MM.1S (cell line): ENCODE measurements around the gene C14orf39.

Source experiments
- EZH2 ChIP-seq: fragments of 300-600 bp; sonication (generic); optimal IDR thresholded peaks from 2 replicates; pipeline ENCODE3; 2017; ENCODE audit warnings: low read depth, mild to moderate bottlenecking, antibody characterized with exemption, low read length, mixed read lengths
- EZH2phosphoT487 ChIP-seq: fragments of 300-600 bp; sonication (generic); IDR thresholded peaks from 2 replicates; pipeline ENCODE4 v1.6.1; 2018; ENCODE audit warnings: antibody characterized with exemption, low read length
- TF ChIP-seq, protein P1 (sequence below): fragments of 300-600 bp; sonication (generic); IDR thresholded peaks from 2 replicates; pipeline ENCODE4 v1.5.1; 2016; ENCODE audit warnings: antibody characterized with exemption, low read length, mixed read lengths

GRCh38 chr14:60488175-60488574 lies 2.3 kb upstream of the C14orf39 start:
- TF ChIP-seq, protein P1, sequence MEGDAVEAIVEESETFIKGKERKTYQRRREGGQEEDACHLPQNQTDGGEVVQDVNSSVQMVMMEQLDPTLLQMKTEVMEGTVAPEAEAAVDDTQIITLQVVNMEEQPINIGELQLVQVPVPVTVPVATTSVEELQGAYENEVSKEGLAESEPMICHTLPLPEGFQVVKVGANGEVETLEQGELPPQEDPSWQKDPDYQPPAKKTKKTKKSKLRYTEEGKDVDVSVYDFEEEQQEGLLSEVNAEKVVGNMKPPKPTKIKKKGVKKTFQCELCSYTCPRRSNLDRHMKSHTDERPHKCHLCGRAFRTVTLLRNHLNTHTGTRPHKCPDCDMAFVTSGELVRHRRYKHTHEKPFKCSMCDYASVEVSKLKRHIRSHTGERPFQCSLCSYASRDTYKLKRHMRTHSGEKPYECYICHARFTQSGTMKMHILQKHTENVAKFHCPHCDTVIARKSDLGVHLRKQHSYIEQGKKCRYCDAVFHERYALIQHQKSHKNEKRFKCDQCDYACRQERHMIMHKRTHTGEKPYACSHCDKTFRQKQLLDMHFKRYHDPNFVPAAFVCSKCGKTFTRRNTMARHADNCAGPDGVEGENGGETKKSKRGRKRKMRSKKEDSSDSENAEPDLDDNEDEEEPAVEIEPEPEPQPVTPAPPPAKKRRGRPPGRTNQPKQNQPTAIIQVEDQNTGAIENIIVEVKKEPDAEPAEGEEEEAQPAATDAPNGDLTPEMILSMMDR, result no peak
- TF ChIP-seq EZH2 (no peak), EZH2phosphoT487 (no peak)
